Epidermal melanocyte (primary cell): ENCODE data around the gene SATB2.

ENCODE experiments used
- DNase-seq: peaks from one replicate; pipeline ENCODE4 v3.0.0; 2011; ENCODE audit warnings: low spot score; ENCODE audit not compliant: insufficient read length

SATB2 gene

DNA sequence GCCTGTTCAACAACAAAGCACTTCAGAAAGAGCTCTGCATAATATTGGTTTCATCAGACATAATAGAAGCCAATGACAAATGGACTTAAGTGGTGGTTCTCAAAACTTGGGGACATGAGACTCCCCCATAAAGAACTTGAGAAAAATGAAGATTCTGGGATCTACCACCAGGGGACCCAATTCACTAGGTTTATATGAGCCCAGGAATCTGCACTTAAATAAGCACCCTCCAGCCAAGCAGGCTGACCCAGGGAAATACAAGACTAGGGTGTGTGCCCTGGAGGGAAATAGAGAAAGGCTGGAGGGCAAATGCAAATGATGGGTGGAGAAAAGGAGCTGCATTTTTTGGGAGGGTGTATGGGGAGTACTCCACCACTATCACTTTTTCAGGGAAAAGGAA is 52.5 kb downstream of the SATB2 start:
- DNase-seq, result no peak

DNA sequence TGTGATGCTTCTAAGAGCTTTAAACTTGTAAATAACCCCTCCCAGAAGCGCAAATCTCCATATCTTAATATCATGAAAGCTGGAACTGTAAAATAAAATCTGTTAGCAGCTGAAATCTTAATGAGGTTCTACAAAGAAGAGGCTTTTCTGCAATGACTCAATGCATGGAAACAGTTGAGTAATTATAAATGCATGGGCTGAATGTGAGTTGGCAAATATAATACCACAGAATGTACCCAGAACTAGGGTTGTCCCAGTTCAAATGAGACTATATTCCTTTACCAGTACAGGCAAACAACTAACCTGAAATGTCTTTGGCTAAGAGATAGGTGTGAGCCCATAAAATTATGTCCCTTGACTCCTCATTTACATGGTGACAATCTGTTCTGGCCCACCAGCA is 52.9 kb downstream of the SATB2 start:
- DNase-seq, result no peak

DNA sequence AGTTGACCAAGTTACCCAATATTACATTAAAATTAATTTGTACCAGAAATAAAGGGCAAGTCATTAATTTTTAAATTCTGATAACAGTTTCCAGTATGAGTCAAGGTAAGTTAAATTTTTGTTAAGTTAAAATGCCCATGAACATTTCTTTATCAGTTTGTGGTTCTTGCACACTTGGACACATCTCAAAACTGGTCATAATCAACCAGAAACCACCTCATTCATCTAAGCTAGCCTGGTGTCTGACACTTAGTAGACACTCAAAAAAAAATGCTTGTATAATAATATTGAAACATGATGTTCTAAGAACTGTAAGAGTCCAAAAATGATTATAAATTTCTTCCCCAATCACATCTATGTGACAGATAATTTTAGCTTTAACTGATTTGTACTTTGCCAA is 62.4 kb downstream of the SATB2 start:
- no peak for DNase-seq

DNA sequence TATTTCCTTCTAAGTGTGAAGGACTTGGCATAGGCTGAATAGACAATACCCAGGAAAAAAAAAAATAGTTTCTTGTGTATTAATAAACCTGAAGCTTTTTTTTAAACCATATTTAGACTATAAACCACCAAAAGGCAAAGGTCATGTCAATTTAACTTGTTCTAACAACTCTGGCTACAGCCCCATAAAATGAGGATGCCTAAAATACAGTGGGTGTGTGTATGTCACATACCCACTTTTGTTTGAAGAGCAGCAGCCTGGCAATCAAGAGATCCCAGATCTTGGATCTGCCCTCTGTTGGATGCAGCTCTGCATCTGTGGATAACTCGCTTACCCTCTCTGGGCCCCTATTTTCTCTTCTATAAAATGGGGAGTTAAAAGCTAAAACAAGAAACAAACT is 65.4 kb downstream of the SATB2 start:
- DNase-seq, result no peak

DNA sequence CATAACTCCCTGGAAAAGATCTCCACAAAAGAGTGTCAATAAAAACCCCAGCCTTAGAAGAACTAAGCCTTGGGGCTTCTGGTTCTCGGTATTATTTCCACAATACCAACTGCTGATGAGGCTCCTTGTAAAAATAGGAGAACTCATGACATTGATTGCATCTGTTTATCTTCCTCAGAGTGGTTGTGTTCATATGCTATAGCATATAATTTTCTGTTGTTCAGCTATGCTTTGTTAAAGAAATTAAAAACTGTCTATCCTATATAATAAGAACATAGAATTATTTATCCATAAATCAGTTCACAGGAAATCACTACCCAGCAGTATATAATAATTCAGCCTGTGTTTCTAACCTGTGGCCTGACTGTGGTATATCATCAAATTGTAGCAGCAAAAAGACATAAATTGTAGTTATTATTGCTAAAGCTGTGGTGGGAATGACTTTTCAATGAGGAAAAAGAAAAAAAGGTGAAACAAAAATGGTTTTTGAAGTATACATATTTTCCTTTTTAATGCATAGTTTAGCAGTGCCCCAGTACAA is 68.9 kb downstream of the SATB2 start:
- no peak for DNase-seq

DNA sequence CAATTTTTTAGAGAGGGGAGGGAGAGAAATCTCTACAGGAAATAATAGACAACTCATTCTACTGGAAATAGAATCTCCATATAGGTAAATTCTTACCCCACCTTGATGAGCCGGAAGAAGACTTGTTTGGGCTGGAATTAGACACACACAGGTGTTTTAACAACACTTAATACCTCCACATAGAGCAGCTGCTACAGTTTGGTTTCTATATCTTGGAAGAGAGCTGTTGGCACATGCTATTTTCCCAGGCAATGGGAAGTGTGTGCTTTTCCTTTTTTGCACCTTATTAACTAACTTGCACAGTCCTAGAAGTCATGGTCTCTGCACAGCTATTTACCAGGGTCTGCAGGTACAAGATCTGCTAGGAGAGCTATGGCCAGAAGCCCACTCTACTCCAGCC is 73.7 kb downstream of the SATB2 start:
- DNase-seq, result no peak

DNA sequence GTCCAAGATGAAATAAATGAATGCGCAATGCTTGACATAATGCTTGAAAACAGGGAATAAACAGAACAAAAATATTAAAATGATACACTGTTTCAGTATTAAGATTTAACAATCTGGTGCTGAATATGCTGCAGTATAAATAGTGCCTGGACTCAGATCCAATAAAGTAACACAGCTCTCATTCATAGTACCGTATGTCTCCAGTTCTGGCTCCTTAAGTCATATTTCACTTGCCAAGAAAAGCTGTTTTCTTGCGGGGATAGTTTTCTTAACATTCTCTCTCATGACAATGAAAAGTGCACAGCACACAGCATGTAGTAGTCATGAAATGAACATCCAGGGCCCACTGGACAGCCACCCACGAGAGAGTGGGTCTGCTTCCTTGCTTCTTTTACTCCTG is 74.7 kb downstream of the SATB2 start:
- no peak for DNase-seq

DNA sequence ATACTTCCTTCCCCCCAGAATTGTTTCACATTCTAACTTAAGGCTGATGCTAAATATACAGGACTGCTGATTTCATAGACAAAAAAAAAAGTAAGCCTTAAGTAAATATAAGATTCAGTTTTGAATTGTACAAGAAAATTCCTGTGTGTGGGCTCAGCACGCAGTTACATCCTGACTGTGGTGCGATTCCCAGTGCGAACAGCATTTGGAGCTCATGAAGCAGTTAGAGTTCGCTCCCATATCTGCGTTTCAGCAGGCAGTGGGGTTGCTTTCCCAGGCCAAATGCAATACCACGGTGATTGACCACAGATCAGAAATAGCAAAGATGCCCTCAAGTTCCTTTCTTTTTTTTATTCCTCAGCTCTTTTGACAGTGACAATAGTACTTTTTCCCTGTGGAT is 75.6 kb downstream of the SATB2 start:
- no peak for DNase-seq

DNA sequence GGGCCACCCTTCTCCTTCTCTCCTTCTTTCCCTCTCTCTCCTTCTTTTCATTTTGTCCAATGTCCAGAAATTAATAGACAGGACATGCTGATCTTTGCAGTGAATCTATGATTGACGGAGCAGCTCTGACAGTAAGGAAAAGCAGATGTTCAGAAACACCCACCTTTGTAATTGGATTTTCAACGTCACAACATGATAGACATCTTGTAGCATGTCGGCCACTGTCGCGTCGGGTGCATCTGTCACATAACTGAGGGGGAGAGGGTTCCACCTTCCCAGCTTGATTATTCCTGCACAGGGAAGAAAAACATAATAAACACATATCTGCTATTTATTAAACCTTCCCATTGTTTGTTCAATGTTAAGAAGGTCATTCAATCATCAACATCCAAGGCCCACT is 76.2 kb downstream of the SATB2 start:
- DNase-seq, result no peak

DNA sequence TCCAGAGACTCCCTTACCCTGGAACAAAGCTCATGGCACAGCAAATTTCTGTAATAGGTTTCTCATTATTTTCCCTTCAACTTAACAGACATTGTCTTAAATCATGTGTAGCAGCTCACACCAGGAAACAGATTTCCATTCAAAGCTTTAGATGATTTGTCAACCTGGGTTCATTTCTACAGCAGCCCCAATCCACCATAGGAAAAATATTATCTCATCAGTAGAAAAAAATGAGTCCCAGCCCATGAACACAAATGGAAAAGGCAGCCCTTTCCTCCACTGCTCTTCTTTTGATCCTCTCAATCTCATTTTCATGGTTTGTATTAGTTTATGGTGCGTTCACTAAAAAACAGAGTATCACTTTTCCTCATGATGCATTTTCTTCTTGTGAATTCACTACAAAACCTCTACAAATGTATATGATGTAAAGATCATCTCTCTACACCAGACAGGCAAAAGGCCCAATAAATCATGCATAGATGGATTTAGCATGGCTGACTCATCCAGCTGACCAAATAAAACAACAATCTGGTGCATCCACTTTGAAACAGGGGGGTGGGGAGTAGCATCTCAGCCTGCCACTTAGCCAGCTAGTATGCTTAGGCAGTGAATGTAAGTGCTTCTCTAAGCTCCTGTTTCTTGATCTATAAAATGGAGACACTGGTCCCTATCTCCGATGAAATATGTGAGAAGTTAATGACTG is 78.6 kb downstream of the SATB2 start:
- no peak for DNase-seq

DNA sequence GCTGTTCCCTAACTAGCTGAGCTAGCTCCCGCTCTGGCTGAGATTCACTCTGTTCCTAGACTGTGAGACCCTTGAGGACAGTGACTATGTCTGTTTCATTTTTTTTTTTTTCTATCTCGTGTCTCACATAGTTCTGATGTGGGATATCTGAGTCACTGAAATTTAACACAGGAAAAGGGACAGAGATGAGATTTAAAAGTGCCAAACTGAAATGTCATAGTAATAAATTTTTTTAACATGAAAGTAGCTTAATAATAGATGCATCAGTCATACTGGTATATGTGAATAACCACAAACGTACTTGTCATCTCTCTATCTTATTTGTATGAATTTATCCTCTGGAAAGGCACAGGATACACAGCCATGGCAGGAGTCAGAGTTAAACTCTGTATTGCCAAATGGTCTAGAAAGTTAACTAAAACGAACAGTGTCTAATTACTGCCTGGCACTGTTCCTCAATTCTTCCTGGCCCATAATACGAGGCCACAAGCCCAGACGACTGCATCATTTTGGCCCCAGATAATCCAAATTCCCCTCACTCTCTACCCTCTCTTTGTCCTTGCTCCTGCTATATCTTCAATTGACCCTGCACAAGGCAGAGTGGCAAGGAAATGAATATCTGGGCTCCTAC is 87.5 kb downstream of the SATB2 start:
- no peak for DNase-seq

DNA sequence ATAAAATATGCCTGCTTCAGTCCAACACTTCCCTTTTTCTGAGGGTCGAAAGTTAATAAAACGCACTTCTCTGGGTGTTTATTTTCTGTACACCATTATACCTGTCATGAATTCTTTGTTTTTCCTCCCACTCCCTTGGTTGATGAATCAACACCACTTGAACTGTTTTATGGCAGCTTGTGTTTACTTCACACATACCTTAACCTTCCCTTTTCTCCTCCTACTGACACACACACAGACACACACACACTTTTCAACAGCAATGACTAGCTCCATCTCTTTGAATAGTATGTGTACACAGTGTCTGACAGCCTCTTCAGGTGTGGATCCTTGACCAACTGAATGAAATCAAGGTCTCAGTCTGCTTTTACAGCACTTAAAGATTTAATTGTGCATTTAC is 91.3 kb downstream of the SATB2 start:
- no peak for DNase-seq

DNA sequence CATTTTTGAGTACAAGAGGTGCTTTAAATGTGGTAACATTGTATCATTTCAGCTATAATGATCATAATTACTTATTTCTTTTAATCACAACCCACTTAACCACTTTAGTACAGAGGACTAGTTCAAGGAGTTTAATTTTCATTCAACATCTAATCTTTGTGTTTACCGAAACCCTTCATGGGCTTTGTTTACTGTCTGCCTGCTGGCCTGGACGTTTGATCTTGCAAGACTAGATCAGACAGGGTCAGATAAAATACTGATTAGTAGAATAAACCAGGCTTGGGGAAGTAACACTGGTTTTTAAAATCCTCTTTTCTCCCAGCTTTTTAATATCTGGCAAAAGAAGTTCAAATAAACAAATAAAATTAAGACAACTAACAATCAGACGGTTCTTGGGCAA is 93.6 kb downstream of the SATB2 start:
- DNase-seq, result no peak

DNA sequence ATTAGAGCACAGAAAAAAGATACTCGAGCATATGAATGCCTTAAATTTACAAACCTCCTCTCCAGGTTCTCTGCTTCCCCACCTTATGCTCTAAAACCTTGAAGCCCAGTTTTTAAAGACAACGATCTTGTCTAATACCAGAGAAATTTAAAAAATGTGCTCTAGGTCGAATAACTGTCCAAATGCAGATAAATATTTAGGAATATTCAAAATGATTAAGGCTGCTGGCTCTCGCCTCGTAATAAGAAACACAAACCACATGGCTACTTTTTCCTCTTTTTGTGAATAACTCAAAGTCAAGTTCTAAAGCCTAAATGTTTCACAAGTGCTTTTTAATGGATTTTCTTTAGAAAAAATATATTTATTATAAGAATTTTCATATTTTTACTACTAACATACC is 101.3 kb downstream of the SATB2 start:
- no peak for DNase-seq

DNA sequence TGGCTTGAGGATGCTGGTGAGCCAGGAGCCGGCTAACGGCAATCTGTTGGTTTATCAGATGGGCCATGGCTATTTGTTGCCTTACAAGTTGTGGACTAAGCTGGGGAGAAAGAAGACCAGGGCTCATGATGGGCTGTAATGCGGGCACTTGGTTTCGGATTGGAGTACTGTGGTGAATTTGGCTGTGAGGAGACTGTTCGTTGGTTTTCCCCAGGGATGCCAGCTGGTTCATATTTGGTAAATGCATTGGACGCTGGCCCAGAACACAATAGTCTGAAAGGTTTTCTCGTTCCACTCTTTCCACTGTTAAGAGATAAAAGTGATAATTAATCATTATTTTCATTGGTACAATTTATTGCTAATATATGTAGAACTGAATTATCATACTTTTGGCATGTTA is 108.9 kb downstream of the SATB2 start:
- no peak for DNase-seq

DNA sequence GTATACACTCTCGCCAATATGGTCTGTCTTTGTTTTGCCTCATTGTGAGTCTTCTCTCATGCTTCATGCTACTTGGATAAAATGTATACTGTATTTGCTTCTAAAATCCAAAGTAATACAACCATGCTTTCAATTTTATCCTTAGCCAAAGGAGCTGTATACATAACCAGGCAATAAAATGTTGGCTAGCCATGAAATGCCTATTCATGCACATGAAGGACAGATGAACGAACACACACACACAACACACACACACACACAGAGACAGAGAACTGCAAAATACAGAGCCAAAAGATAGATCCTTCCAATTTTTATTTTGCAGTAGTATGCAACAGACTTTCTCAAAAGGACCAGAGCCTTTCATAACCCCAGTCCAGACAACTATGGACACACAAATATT is 113.7 kb downstream of the SATB2 start:
- DNase-seq, result no peak

DNA sequence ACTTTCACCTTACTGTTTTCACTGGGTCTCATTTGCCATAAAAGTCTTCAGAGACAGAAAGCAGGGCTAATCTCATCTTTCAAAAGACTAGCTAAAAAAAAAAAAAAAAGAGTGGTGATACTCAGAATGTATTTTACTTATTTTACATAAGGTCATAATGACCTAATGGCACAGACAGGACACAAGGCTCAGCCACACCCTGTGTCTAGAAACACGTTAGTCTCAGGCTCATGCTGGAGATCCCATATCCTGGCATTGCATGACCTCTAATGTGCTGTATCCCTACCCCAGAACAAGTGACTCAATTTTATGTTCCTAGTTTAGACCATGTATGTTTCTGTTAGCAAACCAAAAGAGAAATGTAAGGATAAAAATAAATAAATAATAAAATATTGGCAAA is 115.4 kb downstream of the SATB2 start:
- no peak for DNase-seq

DNA sequence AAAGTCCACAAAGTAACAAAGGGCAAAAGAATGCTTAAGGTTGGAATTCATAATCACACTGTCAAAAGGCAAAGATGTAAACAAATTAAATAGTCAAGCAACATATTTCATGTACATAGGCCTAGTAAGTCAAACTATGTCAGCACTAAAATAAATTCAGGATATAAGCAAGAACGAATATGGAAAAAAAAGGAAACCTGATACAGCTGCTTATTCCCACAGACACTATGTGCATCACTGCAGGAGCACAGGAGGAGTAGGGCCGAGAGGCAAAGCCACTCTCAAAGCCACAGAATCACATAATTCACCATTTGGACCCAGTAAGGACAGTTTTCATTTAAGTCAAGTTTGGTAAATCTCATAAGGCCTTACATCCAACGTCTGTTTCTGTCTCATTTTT is 116.6 kb downstream of the SATB2 start:
- DNase-seq, result no peak

DNA sequence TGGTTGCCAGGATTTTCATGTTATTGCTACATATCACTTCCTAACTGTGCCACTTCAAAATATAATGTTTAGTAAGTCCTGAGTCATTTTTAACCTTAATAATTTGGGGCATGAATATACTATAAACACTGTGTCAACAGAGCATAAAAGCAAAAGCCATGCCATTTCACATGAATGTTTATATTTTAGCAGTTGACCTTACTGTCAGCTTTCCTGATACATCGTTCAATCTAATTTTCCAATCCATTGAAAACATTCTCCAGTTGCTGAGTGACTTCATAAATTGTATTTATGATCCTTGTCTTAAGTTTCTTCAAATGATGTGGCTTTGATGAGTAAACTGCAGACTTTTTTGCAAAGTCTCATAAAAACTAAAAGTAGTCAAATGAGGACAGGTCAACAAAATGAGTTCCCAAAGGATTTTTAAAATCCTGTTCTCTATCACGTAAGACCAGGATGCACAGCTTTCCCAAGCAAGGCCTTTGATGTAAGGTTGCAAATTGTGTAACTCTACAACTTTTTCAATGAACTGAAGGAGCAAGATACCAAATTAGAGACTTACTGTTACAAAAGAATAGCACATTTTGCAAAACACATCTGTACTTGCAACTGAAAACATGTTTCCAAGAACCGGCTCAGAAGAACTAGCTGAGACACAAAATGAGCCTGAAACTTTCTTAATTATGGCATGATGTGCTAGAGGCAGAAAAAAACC is 117.7 kb downstream of the SATB2 start:
- no peak for DNase-seq

DNA sequence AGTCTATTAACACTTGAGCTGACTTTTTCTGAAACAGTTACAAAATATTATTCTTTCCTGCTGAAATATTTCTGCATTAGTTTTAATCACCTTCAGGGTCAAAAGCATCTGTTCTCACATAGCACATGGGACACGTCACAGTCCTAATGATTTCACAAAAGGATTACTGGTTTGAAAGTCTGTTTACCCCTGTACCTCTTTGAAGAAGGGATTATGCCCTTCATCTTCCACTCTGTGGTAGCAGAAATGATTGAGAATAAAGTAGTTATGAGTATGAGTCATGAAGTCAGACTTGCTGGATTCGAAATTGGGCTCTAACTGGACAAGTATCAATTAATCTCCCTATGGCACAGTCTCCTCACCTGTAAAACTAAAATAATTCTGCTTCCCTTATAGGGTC is 121.2 kb downstream of the SATB2 start:
- no peak for DNase-seq

DNA sequence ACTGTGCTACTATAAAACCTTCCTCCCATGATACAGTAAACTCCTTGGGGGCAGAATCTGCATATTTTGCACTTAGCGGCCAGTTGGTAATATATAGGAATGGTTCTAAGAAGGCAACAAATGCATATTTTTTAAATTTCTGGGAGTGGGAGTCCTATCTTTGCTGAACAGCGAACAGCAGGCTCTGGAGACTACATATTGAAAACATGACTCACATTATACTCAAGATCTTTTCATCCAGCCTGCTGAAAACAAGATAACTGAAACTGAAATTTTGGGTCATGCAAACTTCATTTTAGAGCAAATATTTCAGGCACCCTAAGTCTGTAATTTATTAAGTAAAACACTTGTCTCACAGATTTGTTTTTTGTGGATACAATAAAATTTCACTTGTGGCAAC is 122.2 kb downstream of the SATB2 start:
- DNase-seq, result no peak

DNA sequence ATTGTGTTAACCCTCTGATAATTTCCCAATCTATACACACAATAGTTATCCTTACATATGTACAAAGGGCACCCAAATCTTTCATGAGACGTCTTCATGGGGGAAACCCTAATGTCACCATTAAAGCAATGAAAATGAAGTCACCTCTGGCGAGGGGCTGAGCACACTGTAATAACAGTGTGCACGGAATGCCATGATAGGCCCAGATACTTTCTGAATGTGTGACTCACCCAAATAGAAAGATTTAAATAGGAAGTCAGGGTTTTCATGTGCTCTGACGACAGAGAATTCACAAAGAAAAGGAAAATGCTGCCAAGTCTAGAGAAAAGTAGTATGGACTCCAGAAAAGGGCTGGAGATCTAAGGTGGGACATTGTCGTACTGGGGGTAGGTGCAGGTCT is 128.3 kb downstream of the SATB2 start:
- DNase-seq, result no peak

DNA sequence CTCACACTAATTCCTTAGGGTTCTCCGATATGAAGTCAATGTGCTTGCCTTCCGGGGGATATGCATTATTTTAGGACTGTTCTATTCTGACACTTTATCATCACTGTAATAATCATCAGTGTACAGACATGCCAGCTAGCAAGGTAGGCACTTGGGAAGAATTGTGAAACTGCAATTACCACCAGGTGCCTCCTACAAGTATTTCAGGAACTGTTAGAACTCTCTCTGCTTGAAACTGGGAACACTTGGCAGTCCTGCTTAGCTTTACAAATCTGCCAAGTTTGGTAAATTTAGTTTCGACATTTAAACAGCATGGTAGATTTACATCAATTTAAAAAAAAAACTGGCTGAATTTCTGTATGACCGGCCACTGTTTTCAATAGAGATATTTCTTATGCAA is 128.7 kb downstream of the SATB2 start:
- no peak for DNase-seq
